Neural crest cell (in vitro differentiated cells): ENCODE measurements around the gene PADI3. TPM values are rescaled to one million over a fixed set of nuclear protein-coding genes. Genes with fewer than 3 reads are reported as not detected.
A peak's percentile ranks its signal among the peaks of the same experiment; 100 is the strongest.
"Not testable (repeated sequence)": the region's sequence is repeated elsewhere in the genome, so short reads cannot be mapped to it uniquely, and the experiment has no call there.

Source experiments
- DNase-seq: peaks from one replicate; pipeline ENCODE4 v3.0.0; 2021; ENCODE audit warnings: low read depth, mixed read lengths, low spot score
- H3K27ac Mint-ChIP-seq: one replicate; pipeline ENCODE4 v1.8.0; 2021; ENCODE audit warnings: mild to moderate bottlenecking, mixed read lengths; ENCODE audit not compliant: unreplicated experiment
- H3K27me3 Mint-ChIP-seq: 2 replicates; pipeline ENCODE4 v1.8.0; 2021; ENCODE audit warnings: low read depth, mild to moderate bottlenecking, mixed read lengths
- H3K36me3 Mint-ChIP-seq: 2 replicates; pipeline ENCODE4 v1.8.0; 2021; ENCODE audit warnings: low read depth, mild to moderate bottlenecking, mixed read lengths
- H3K4me1 Mint-ChIP-seq: 2 replicates; pipeline ENCODE4 v1.8.0; 2021; ENCODE audit warnings: mixed read lengths
- H3K4me3 Mint-ChIP-seq: one replicate; pipeline ENCODE4 v1.8.0; 2021; ENCODE audit warnings: mild to moderate bottlenecking, mixed read lengths
- H3K9me3 Mint-ChIP-seq: 2 replicates; pipeline ENCODE4 v1.8.0; 2021; ENCODE audit warnings: mixed read lengths
- CTCF ChIP-seq: fragments of 200-600 bp; sonication (generic); conservative IDR thresholded peaks from 2 replicates; pipeline ENCODE4 v1.5.0; 2021; ENCODE audit warnings: antibody characterized with exemption, mild to moderate bottlenecking
- total RNA-seq: library from RNA; stranded (reverse); gene quantifications from 2 replicates; pipeline ENCODE4 v1.2.1, GENCODE V29; 2021

The PADI3 gene
- total RNA-seq, 1 donor from 2014 or later = not detected

DNA sequence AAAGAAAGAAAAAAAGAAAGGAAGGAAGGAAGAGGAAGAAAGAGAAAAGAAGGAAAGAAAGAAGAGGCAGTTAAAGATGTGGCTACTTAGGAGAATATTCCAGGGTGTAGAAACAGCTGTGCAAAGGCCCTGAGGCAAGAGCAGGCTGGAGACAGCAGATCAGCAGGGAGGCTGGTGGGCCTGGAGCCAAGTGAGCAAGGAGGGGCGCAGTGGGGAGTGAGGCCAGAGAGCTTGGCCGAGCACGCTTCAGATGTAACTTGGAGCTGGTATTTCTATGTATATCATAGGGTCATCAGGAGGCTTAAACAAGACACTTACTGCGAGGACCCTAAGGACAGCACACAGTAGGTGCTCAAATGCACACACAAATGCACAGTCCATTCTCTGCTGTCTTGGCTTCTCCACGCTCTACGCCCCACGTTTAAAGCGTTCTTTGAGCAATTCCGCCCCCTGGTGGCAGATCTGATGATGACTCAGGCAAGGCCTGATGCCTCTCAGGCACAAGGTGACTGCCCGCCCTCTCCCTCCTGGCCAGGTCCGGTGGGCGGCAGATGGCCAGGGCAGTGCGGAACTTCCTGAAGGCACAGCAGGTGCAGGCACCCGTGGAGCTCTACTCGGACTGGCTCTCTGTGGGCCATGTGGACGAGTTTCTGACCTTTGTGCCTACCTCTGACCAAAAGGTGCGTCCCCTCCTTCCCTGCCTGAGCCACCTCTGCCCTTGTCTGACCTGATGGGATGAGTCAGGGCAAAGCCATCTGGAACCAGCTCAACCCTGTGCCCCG lies 11.9 kb upstream of the PADI3 start:
- peak; percentile 92 for TF ChIP-seq CTCF

GRCh38 chr1:17237561-17237903 lies 11.4 kb upstream of the PADI3 start:
- Mint-ChIP-seq H3K27ac (no peak overlapping the region), H3K36me3 (no peaks in the 10 kb centered on the region), H3K4me1 (peaks cover 6% of the 10 kb centered on the region), H3K27me3 (peaks cover 6% of the 10 kb centered on the region), H3K4me3 (no peak overlapping the region), H3K9me3 (no peaks in the 10 kb centered on the region)
- no peak for TF ChIP-seq CTCF
- no peak for DNase-seq

More for the DNA sequence above, 11.9 kb upstream of the PADI3 start:
- DNase-seq = peak; percentile 98
- no peak overlapping the region for H3K27ac Mint-ChIP-seq
- H3K36me3 Mint-ChIP-seq = no peaks in the 10 kb centered on the region
- peaks cover 6% of the 10 kb centered on the region for H3K27me3 Mint-ChIP-seq
- no peak overlapping the region for H3K4me3 Mint-ChIP-seq
- no peaks in the 10 kb centered on the region for H3K9me3 Mint-ChIP-seq
- peaks cover 6% of the 10 kb centered on the region for H3K4me1 Mint-ChIP-seq

DNA sequence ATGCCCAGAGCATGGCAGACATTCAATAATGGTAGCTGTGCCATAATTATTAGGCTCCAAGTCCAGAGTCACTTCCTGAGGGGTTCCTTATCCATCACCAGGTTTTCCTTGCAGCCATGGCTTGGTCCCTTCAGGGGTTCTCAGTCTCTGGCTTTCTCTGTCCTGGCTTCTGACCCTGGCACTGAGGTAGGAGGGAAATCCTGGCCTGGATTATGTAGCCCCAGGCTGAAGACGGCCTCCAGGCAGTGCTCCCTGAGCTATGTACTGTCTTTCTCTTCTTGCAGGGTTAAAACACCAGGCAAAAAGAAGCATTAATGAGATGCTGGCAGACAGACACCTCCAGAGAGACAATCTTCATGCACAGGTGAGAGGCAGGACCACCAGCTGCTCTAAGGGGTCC lies 9.5 kb upstream of the PADI3 start:
- no peak overlapping the region for H3K27ac Mint-ChIP-seq
- TF ChIP-seq CTCF = no peak
- DNase-seq = peak; percentile 67
- H3K4me1 Mint-ChIP-seq = peaks cover 6% of the 10 kb centered on the region
- peaks cover 6% of the 10 kb centered on the region for H3K27me3 Mint-ChIP-seq
- H3K9me3 Mint-ChIP-seq = no peaks in the 10 kb centered on the region
- H3K4me3 Mint-ChIP-seq = no peak overlapping the region
- no peaks in the 10 kb centered on the region for H3K36me3 Mint-ChIP-seq

- not testable (repeated sequence) for H3K27me3 Mint-ChIP-seq, DNase-seq, H3K9me3 Mint-ChIP-seq, H3K36me3 Mint-ChIP-seq, H3K27ac Mint-ChIP-seq, H3K4me3 Mint-ChIP-seq
- H3K4me1 Mint-ChIP-seq = peaks cover 23% of the 10 kb centered on the region
Observed at GRCh38 chr1:17241011-17241779, 7.7 kb upstream of the PADI3 start.

DNA sequence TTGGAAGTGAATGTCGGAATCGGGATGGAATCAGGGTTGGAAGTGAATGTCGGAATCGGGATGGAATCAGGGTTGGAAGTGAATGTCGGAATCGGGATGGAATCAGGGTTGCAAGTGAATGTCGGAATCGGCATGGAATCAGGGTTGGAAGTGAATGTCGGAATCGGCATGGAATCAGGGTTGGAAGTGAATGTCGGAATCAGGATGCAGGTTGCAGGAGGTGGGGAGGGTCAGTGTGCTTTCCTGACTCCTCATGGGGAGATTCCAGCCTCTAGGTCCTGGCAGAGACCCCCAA lies 7.2 kb upstream of the PADI3 start:
- H3K27ac Mint-ChIP-seq, DNase-seq, H3K36me3 Mint-ChIP-seq, H3K9me3 Mint-ChIP-seq, H3K27me3 Mint-ChIP-seq, H3K4me3 Mint-ChIP-seq: not testable (repeated sequence)
- H3K4me1 Mint-ChIP-seq = peaks cover 25% of the 10 kb centered on the region

- Mint-ChIP-seq H3K4me3 (no peak overlapping the region), H3K9me3 (no peaks in the 10 kb centered on the region)
Observed at GRCh38 chr1:17243274-17243673, 5.6 kb upstream of the PADI3 start.

More at GRCh38 chr1:17243274-17243673, 5.6 kb upstream of the PADI3 start:
- Mint-ChIP-seq H3K27ac (no peak overlapping the region), H3K4me1 (peaks cover 25% of the 10 kb centered on the region), H3K36me3 (no peaks in the 10 kb centered on the region), H3K27me3 (peaks cover 3% of the 10 kb centered on the region)
- no peak for TF ChIP-seq CTCF
- no peak for DNase-seq
